ENCODE data around the gene SGMS1. TPM values are rescaled to one million over a fixed set of nuclear protein-coding genes. Genes with fewer than 3 reads are reported as not detected.
A peak's percentile ranks its signal among the peaks of the same experiment; 100 is the strongest.

Gene SGMS1
- total RNA-seq, 4 donors from 2014 or later, result 28.3 to 44.5 (median 41.7) TPM

DNA sequence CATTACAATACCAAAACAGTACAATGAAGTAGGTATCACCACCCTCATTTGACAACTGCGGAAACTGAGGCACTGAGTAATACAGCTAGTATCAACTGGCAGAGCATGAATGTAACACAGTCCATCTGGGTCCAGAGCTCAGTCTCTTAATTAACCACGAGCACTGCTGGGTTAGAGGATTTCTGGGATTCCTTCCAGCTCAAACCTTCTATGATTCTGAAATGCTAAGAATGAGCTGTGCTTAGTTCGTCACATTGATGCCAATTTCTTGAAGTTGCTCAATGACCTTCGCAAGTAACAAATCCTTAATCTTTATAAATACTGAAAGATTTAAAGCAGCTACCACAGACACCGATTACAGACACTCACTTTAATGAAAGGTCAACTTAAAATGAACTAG lies 62.5 kb downstream of the SGMS1 start:
- DNase-seq, result no peak
- H3K27me3 ChIP-seq, result no peaks in the 10 kb centered on the region
- no peak for TF ChIP-seq POLR2AphosphoS5 (IDR thresholded peaks at IDR 0.05)
- TF ChIP-seq EP300 (IDR thresholded peaks at IDR 0.05; ENCODE audit: low read depth), result no peak
- TF ChIP-seq, protein P1, sequence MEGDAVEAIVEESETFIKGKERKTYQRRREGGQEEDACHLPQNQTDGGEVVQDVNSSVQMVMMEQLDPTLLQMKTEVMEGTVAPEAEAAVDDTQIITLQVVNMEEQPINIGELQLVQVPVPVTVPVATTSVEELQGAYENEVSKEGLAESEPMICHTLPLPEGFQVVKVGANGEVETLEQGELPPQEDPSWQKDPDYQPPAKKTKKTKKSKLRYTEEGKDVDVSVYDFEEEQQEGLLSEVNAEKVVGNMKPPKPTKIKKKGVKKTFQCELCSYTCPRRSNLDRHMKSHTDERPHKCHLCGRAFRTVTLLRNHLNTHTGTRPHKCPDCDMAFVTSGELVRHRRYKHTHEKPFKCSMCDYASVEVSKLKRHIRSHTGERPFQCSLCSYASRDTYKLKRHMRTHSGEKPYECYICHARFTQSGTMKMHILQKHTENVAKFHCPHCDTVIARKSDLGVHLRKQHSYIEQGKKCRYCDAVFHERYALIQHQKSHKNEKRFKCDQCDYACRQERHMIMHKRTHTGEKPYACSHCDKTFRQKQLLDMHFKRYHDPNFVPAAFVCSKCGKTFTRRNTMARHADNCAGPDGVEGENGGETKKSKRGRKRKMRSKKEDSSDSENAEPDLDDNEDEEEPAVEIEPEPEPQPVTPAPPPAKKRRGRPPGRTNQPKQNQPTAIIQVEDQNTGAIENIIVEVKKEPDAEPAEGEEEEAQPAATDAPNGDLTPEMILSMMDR (IDR thresholded peaks at IDR 0.05), result no peak
- TF ChIP-seq POLR2A (IDR thresholded peaks at IDR 0.05), result no peak
- WGBS, 2 donors (ENCODE audit: low coverage in 1 of 2), result 62 to 77% methylated on average over 4 to 5 of the region's 5 CpGs
- intact Hi-C loops (cut with DNase I; ENCODE audit: low total_unique reads), result no loop called here
- H3K4me1 ChIP-seq, result peaks cover 3 to 32% (median 13%) of the 10 kb centered on the region in 4 donors
- no peaks in the 10 kb centered on the region for H3K9me3 ChIP-seq
- peak overlapping the region in 3 of 4 donors; percentile 4 to 52 (median 28) for H3K27ac ChIP-seq
- no peak overlapping the region for H3K4me3 ChIP-seq
- in situ Hi-C loops (cut with MboI; ENCODE audit: low pct_ligation_motif_present in 1 of 4, low pct_unique_long_range_greater_than_20kb in 1 of 4, low sequenced_read_pairs in 3 of 4), result no loop called here
- H3K36me3 ChIP-seq, result no peaks in the 10 kb centered on the region

- Histone ChIP-seq H3K4me3 (no peak overlapping the region), H3K9me3 (no peaks in the 10 kb centered on the region), H3K4me1 (peaks cover 3 to 39% (median 20%) of the 10 kb centered on the region in 4 donors), H3K27me3 (no peaks in the 10 kb centered on the region), H3K27ac (peak overlapping the region in 1 of 4 donors; percentile 2), H3K36me3 (no peaks in the 10 kb centered on the region)
- DNase-seq, result no peak
- in situ Hi-C loops (cut with MboI; ENCODE audit: low pct_ligation_motif_present in 1 of 4, low pct_unique_long_range_greater_than_20kb in 1 of 4, low sequenced_read_pairs in 3 of 4) (no loop called here), intact Hi-C loops (cut with DNase I; ENCODE audit: low total_unique reads) (no loop called here)
- 78 to 97% methylated on average over 1 of the region's 1 CpG for WGBS, 2 donors (ENCODE audit: low coverage in 1 of 2)
- no peak for TF ChIP-seq POLR2AphosphoS5 (IDR thresholded peaks at IDR 0.05)
- TF ChIP-seq POLR2A (IDR thresholded peaks at IDR 0.05), result no peak
- TF ChIP-seq, protein P1 (IDR thresholded peaks at IDR 0.05), result no peak
- TF ChIP-seq EP300 (IDR thresholded peaks at IDR 0.05; ENCODE audit: low read depth), result no peak
These were observed 63.4 kb downstream of the SGMS1 start for GRCh38 chr10:50560370-50560769.

DNA sequence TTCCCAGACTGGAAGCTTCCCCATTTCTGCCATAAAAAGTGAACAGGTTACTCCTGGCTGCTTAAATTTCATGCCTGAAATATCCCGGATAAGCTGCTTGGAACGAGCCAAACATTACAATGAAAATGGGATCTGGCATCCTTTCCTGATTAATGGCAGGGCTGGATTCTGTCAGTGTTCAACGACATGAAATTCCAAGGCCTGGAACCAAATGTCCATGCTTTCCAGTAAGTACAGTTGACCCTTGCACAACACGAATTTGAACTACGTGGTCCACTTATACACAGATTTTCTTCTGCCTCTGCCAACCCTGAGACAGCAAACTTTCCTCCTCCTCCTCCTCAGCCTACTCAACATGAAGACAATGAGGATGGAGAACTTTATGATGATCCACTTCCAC lies 65.4 kb downstream of the SGMS1 start:
- Histone ChIP-seq H3K27me3 (no peaks in the 10 kb centered on the region), H3K9me3 (no peaks in the 10 kb centered on the region), H3K36me3 (no peaks in the 10 kb centered on the region), H3K4me1 (peaks cover 9 to 38% (median 20%) of the 10 kb centered on the region in 4 donors), H3K27ac (peak overlapping the region in 2 of 4 donors; percentile 17 to 32), H3K4me3 (no peak overlapping the region)
- in situ Hi-C loops (cut with MboI; ENCODE audit: low pct_ligation_motif_present in 1 of 4, low pct_unique_long_range_greater_than_20kb in 1 of 4, low sequenced_read_pairs in 3 of 4), result no loop called here
- no peak for DNase-seq
- peak; percentile 62 to 66 (median 66) for TF ChIP-seq POLR2AphosphoS5 (IDR thresholded peaks at IDR 0.05)
- TF ChIP-seq EP300 (IDR thresholded peaks at IDR 0.05; ENCODE audit: low read depth), result peak; percentile 70
- TF ChIP-seq, protein P1 (IDR thresholded peaks at IDR 0.05), result no peak
- intact Hi-C loops (cut with DNase I; ENCODE audit: low total_unique reads), result loop anchor here (5.0 kb wide), 1 partner anchor 64 kb away; the partner anchor contains the start of gene SGMS1
- 63% methylated on average over 5 of the region's 5 CpGs; no CpG with 5 or more reads in 1 of the 2 donors for WGBS, 2 donors (ENCODE audit: low coverage in 1 of 2)

GRCh38 chr10:50557130-50557682 lies 66.5 kb downstream of the SGMS1 start:
- H3K4me3 ChIP-seq, result no peak overlapping the region
- in situ Hi-C loops (cut with MboI; ENCODE audit: low pct_ligation_motif_present in 1 of 4, low pct_unique_long_range_greater_than_20kb in 1 of 4, low sequenced_read_pairs in 3 of 4), result no loop called here
- intact Hi-C loops (cut with DNase I; ENCODE audit: low total_unique reads), result loop anchor here (5.0 kb wide), 1 partner anchor 65 kb away; the partner anchor contains the start of gene SGMS1
- no peak overlapping the region for H3K27ac ChIP-seq
- no peaks in the 10 kb centered on the region for H3K36me3 ChIP-seq
- DNase-seq, result no peak
- H3K4me1 ChIP-seq, result peaks cover 9 to 46% (median 23%) of the 10 kb centered on the region in 4 donors
- WGBS, 2 donors (ENCODE audit: low coverage in 1 of 2), result 80 to 97% methylated on average over 1 of the region's 1 CpG
- H3K27me3 ChIP-seq, result no peaks in the 10 kb centered on the region
- TF ChIP-seq, protein P1 (IDR thresholded peaks at IDR 0.05), result no peak
- TF ChIP-seq EP300 (IDR thresholded peaks at IDR 0.05; ENCODE audit: low read depth) (no peak), POLR2A (IDR thresholded peaks at IDR 0.05) (no peak), POLR2AphosphoS5 (IDR thresholded peaks at IDR 0.05) (no peak)
- H3K9me3 ChIP-seq, result no peaks in the 10 kb centered on the region

Data from transverse colon (tissue), 4 donors.